ENCODE data around the gene AOX1.

Gene AOX1

GRCh38 chr2:200640901-200641300 is 55.1 kb downstream of the AOX1 start:
- TF ChIP-seq TAF1 (IDR thresholded peaks at IDR 0.05; ENCODE audit: borderline replicate concordance, insufficient read depth, low read length) (no peak), SIN3A (IDR thresholded peaks at IDR 0.05; ENCODE audit: borderline replicate concordance, insufficient read depth, low read length) (no peak), POLR2AphosphoS5 (IDR thresholded peaks at IDR 0.05; ENCODE audit: low read depth, low read length) (no peak), REST (IDR thresholded peaks at IDR 0.05; ENCODE audit: insufficient read depth in 1 of 2, low read depth in 2 of 2, low read length in 2 of 2) (no peak), FOXP2 (optimal IDR thresholded peaks at IDR 0.05; ENCODE audit: borderline replicate concordance, extremely low read depth, extremely low read length, insufficient read depth) (no peak)

DNA sequence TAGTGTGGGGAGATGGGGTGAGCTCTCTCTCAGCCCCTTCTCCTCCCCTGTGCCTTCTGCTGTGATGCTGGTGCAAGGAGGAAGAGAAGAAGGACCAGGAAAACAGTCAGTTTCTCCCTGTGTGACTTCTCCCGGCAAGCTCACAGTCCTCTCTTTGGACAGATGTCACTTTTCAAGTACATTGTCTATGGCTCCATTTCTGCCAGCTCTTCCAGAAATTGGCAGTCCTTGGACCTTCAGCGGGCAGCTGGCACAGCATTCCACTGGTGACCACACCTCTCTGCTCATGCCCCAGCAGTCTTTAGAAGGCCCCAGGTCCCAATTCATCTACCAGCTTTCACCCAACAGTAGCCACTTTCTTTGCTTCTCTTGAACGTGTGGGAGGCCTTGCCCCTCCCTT is 63.9 kb downstream of the AOX1 start:
- TF ChIP-seq POLR2AphosphoS5 (IDR thresholded peaks at IDR 0.05; ENCODE audit: low read depth, low read length) (no peak), TAF1 (IDR thresholded peaks at IDR 0.05; ENCODE audit: borderline replicate concordance, insufficient read depth, low read length) (no peak), FOXP2 (optimal IDR thresholded peaks at IDR 0.05; ENCODE audit: borderline replicate concordance, extremely low read depth, extremely low read length, insufficient read depth) (no peak)

GRCh38 chr2:200650195-200650594 is 64.4 kb downstream of the AOX1 start:
- TF ChIP-seq REST (IDR thresholded peaks at IDR 0.05; ENCODE audit: insufficient read depth in 1 of 2, low read depth in 2 of 2, low read length in 2 of 2) (no peak), TAF1 (IDR thresholded peaks at IDR 0.05; ENCODE audit: borderline replicate concordance, insufficient read depth, low read length) (no peak), FOXP2 (optimal IDR thresholded peaks at IDR 0.05; ENCODE audit: borderline replicate concordance, extremely low read depth, extremely low read length, insufficient read depth) (no peak), POLR2AphosphoS5 (IDR thresholded peaks at IDR 0.05; ENCODE audit: low read depth, low read length) (no peak), SIN3A (IDR thresholded peaks at IDR 0.05; ENCODE audit: borderline replicate concordance, insufficient read depth, low read length) (no peak)

GRCh38 chr2:200652158-200652557 is 66.3 kb downstream of the AOX1 start:
- no peak for TF ChIP-seq SIN3A (IDR thresholded peaks at IDR 0.05; ENCODE audit: borderline replicate concordance, insufficient read depth, low read length)
- no peak for TF ChIP-seq POLR2AphosphoS5 (IDR thresholded peaks at IDR 0.05; ENCODE audit: low read depth, low read length)
- no peak for TF ChIP-seq FOXP2 (optimal IDR thresholded peaks at IDR 0.05; ENCODE audit: borderline replicate concordance, extremely low read depth, extremely low read length, insufficient read depth)
- TF ChIP-seq REST (IDR thresholded peaks at IDR 0.05; ENCODE audit: insufficient read depth in 1 of 2, low read depth in 2 of 2, low read length in 2 of 2) = no peak
- TF ChIP-seq TAF1 (IDR thresholded peaks at IDR 0.05; ENCODE audit: borderline replicate concordance, insufficient read depth, low read length) = no peak

- no peak for TF ChIP-seq TAF1 (IDR thresholded peaks at IDR 0.05; ENCODE audit: borderline replicate concordance, insufficient read depth, low read length)
Measured at GRCh38 chr2:200653021-200653420, 67.2 kb downstream of the AOX1 start.

DNA sequence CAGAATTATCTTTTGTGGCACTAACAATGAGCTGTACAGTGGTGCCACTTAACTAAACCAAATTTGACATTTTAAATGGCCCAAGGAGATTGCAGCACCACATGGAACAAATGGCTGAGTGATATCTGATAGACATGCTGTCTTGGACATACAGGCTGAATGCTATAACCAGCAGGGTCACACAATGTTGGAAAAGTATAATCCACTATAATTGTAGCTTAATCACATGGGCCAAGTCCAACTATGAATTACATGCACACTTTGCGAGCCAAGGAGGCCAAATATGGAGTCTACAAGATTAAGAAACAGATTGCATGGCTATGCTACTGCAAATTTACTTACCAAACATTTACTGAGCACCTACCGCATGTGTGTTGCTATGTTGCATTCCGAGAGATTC is 69.0 kb downstream of the AOX1 start:
- no peak for TF ChIP-seq REST (IDR thresholded peaks at IDR 0.05; ENCODE audit: insufficient read depth in 1 of 2, low read depth in 2 of 2, low read length in 2 of 2)
- no peak for TF ChIP-seq POLR2AphosphoS5 (IDR thresholded peaks at IDR 0.05; ENCODE audit: low read depth, low read length)
- no peak for TF ChIP-seq TAF1 (IDR thresholded peaks at IDR 0.05; ENCODE audit: borderline replicate concordance, insufficient read depth, low read length)
- TF ChIP-seq SIN3A (IDR thresholded peaks at IDR 0.05; ENCODE audit: borderline replicate concordance, insufficient read depth, low read length) = no peak
